GM18870 (cell line): ENCODE data around the gene CCDC178.

Experiments used
- ATAC-seq: cut with Tn5 transposase; IDR thresholded peaks from one replicate; pipeline ENCODE4 v1.9.1; 2021; ENCODE audit warnings: moderate library complexity; ENCODE audit not compliant: unreplicated experiment

CCDC178 gene

DNA sequence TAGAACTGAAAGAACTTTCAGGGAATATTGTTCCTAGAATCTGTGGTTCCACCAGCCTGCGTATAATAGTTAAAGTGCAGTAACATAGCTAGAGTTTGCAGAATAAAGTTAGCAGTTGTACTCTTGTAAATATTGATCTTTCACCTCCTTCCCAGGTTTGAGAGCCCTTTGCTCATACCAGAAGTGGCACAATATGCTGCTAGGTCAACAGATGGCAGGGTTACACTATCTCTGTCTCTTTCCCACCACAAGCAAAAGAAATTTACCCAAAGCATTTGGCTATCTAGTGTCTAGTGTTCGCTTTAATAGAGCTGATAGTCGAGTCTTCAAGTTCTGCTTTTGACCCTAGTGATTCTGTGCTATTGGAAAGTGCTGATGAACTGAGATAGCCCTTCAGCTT, 548.7 kb downstream of the CCDC178 start:
- ATAC-seq = no peak

DNA sequence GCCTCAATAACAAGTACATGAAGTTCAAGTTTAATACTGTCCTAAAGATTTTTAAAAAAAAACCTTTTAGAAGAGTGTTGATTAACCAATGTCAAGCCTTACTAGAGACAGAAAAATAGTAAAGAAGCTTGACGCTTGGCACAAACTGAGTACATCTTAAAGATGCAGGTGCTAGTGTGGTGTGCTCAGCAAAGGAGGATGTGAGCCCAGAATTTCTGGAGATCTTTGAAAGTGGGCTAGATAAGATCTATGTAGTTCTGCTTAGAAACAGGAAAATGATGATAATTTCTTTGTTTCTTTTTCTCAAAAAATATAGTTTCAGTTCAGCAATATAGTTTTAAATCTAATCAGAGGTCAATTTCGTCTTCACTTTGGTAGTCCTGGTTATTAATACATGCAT, 549.4 kb downstream of the CCDC178 start:
- ATAC-seq = no peak

DNA sequence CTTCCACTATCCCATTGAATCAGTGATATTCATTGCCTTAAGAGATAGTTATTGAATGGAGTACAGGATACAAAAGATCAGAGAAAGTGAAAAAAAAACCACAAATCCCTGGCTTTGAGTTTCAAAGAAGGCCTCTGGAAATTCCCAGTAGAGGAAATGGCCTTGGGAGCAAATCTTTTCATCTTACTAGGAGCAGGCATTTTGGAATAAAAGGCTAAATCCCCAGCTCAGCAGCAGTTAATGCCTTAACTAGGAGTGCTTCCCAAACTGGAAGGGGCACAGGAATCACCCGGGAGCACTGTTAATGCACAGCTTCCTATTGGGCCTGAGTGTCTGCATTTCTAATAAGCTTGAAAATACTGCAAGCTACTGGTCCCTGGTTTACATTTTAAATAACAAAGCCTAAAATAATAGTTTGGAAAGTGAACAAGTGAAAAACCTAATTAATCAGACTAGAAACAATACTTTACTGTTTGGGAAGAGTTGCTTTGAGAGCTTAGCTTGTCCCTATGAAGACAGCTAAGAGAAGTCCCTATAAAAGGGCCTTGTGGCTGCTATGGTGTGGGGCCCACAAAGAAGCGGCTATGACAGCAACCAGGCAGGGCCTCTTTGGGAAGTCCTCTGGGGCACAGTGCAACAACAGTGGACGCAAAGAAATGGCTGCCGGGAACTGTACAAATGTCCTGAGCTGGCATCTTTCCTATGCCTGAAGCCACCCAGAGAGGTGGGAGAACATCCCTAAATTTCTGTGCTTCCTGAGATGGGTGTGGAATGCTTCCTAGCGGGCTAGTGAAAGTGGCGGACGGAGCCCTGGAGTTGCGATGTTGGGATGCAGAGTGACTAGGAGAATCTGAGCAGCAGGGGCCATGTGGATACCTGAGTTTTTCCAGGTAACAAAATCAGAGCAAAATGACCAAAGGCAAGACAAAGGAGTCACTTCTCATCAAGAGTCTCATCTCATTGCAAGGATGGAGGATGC, 550.6 kb downstream of the CCDC178 start:
- no peak for ATAC-seq

DNA sequence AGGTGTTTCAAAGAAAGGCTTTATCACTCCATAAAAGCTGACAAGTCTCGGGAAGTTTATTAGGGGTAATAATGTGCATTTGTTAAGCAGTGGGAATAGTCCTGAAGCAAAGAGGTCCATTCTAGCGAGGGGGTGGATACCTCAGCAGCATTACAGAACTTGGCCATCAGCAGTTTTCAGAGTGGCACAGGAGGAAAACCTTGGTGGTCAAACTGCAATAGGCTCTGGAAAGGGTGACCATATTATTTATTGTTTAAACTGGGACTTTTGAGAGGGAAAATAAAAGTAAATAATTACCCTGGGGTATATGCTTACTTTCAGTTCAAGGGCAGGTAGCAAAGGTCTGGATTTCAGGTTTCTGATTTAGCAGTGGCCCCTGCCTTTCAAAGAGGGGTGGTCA, 552.2 kb downstream of the CCDC178 start:
- ATAC-seq = no peak
